ENCODE results near the gene ENTPD6.

DNA sequence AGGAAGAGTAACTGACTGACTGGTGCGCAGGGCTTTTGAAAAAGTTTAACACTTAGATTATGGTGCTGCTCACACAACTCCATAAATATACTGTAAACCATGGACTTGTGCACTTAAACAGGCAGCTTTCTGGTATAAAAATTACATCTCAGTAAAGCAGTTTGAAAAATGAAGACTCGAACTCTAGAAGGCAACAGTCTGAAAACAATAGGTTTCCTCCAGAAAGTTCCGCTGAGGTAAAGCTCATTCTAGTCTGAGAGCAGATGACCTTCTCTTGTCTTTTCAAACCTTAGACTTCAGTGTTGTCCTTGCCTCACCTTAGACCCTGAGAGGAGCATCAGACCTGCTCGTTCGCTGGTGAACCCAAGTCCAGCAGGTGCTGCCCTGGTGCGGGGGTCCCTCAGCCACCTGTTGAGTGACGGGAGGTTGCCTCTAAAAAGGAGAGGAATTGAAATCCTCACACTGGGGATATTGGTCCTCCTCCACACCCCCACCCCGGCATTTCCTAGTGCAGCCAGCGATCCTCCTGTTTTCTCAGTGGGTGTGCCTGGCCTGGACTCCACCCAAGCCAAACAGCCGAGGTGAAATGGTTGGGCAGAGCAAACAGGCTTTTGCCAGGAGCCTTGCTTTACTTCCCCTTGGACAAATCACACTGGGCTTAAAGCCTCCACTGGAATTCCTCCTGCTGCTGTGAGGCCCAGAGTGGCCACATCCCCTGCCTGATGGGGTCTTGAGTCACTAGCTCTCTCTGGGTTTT, 37.7 kb downstream of the ENTPD6 start:
- TF ChIP-seq, protein P1, sequence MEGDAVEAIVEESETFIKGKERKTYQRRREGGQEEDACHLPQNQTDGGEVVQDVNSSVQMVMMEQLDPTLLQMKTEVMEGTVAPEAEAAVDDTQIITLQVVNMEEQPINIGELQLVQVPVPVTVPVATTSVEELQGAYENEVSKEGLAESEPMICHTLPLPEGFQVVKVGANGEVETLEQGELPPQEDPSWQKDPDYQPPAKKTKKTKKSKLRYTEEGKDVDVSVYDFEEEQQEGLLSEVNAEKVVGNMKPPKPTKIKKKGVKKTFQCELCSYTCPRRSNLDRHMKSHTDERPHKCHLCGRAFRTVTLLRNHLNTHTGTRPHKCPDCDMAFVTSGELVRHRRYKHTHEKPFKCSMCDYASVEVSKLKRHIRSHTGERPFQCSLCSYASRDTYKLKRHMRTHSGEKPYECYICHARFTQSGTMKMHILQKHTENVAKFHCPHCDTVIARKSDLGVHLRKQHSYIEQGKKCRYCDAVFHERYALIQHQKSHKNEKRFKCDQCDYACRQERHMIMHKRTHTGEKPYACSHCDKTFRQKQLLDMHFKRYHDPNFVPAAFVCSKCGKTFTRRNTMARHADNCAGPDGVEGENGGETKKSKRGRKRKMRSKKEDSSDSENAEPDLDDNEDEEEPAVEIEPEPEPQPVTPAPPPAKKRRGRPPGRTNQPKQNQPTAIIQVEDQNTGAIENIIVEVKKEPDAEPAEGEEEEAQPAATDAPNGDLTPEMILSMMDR (IDR thresholded peaks at IDR 0.05; ENCODE audit: poor library complexity): no peak
- TF ChIP-seq EZH2phosphoT487 (IDR thresholded peaks at IDR 0.05; ENCODE audit: low read depth, severe bottlenecking, unreplicated experiment): no peak
